Endothelial cell of umbilical vein (primary cell): ENCODE data around the gene DNAH10. TPM values are rescaled to one million over a fixed set of nuclear protein-coding genes. Genes with fewer than 3 reads are reported as not detected.

Experiments
- BruUV-seq: library from RNA; stranded (reverse); fragments of 400-500 nt; replicated peaks from 2 replicates; lab custom pipeline; 2021; lab: Mats Ljungman, UMichigan
- CTCF ChIA-PET: fragments of 300-600, 350-600 bp; sonication (Branson Sonifier 250); formaldehyde crosslinking; loops from one replicate; lab custom pipeline; 2021; ENCODE audit warnings: antibody characterized with exemption, inconsistent platforms; lab: Charles Lee
- POLR2A ChIA-PET: fragments of 300-600, 350-600 bp; sonication (Branson Sonifier 250); formaldehyde crosslinking; loops from one replicate; lab custom pipeline; 2021; ENCODE audit warnings: antibody characterized with exemption, inconsistent platforms; lab: Charles Lee
- DNase-seq: peaks from one replicate; pipeline ENCODE4 v3.0.0-alpha.2; 2011; ENCODE audit warnings: low read depth, low spot score
- FAIRE-seq: peaks from 2 replicates; lab custom pipeline; 2011; peaks lifted over from hg19 to GRCh38; lab: Jason Lieb, UNC
- H2AFZ ChIP-seq: 2 replicates; pipeline ENCODE4 v1.6.0; 2012; ENCODE audit warnings: low read depth, low read length, control low read depth, inconsistent platforms
- H3K27ac ChIP-seq: 2 replicates; pipeline ENCODE4 v1.5.1; 2011; ENCODE audit warnings: low read depth, mild to moderate bottlenecking, control low read depth, low read length, moderate library complexity; ENCODE audit not compliant: insufficient read depth
- H3K27me3 ChIP-seq, 2 experiments: 2 replicates each; pipeline versions ENCODE4 v1.6.0 to v1.6.1; 2011; ENCODE audit warnings: low read length in 2 of 2, mixed read lengths in 1 of 2; ENCODE audit not compliant: control insufficient read depth in 2 of 2, insufficient read depth in 2 of 2
- H3K36me3 ChIP-seq, 2 experiments: 2 replicates in 1 of 2; 3 replicates in 1 of 2; pipeline ENCODE4 v1.5.1; 2011; ENCODE audit warnings: low read length in 2 of 2, mild to moderate bottlenecking in 1 of 2, moderate library complexity in 1 of 2; ENCODE audit not compliant: control insufficient read depth in 2 of 2, insufficient read depth in 2 of 2; ENCODE audit errors: extremely low read depth in 1 of 2
- H3K4me1 ChIP-seq: 3 replicates; pipeline ENCODE4 v1.5.1; 2011; ENCODE audit warnings: mild to moderate bottlenecking, low read length; ENCODE audit not compliant: control insufficient read depth, insufficient read depth; ENCODE audit errors: extremely low read depth
- H3K4me2 ChIP-seq: 2 replicates; pipeline ENCODE4 v1.6.1; 2011; ENCODE audit warnings: low read length, control low read depth, mixed read lengths; ENCODE audit not compliant: insufficient read depth
- H3K4me3 ChIP-seq, 3 experiments: fragments of 200-600 bp in 1 of 3; sonication (generic), shearing (Covaris generic) in 1 of 3; replicated peaks in 1 of 3; 2 replicates each; pipeline ENCODE4 v1.5.1; 2011 to 2016; ENCODE audit warnings: control low read depth in 3 of 3, low read length in 3 of 3, mild to moderate bottlenecking in 2 of 3, inconsistent platforms in 1 of 3, low read depth in 1 of 3, moderate library complexity in 1 of 3; ENCODE audit not compliant: insufficient read depth in 1 of 3
- H3K79me2 ChIP-seq: 2 replicates; pipeline ENCODE4 v1.6.0; 2012; ENCODE audit warnings: low read length, inconsistent platforms; ENCODE audit not compliant: control insufficient read depth, insufficient read depth
- H3K9ac ChIP-seq: replicated peaks from 2 replicates; pipeline ENCODE3; 2011; ENCODE audit warnings: low read length, control low read depth; ENCODE audit not compliant: insufficient read depth; ENCODE audit errors: extremely low read depth
- H3K9me1 ChIP-seq: replicated peaks from 3 replicates; pipeline ENCODE4 v1.6.0; 2011; ENCODE audit warnings: mild to moderate bottlenecking, low read length; ENCODE audit not compliant: control insufficient read depth, insufficient read depth; ENCODE audit errors: extremely low read depth
- H3K9me3 ChIP-seq: replicated peaks from 2 replicates; pipeline ENCODE4 v1.5.1; 2012; ENCODE audit warnings: low read length, inconsistent platforms; ENCODE audit not compliant: control insufficient read depth, insufficient read depth
- H4K20me1 ChIP-seq: replicated peaks from 2 replicates; pipeline ENCODE3; 2011; ENCODE audit warnings: mild to moderate bottlenecking, low read length; ENCODE audit not compliant: control insufficient read depth, insufficient read depth; ENCODE audit errors: extremely low read depth
- CTCF ChIP-seq, 2 donors: IDR thresholded peaks; 1 replicate in 1 of 2; 2 replicates in 1 of 2; pipeline ENCODE4 v1.5.1; 2011; ENCODE audit warnings: low read length in 2 of 2, mild to moderate bottlenecking in 2 of 2, moderate library complexity in 2 of 2, control low read depth in 1 of 2, inconsistent platforms in 1 of 2, low read depth in 1 of 2; ENCODE audit not compliant: insufficient read depth in 1 of 2; ENCODE audit errors: extremely low read depth in 1 of 2
- EZH2 ChIP-seq: IDR thresholded peaks from 2 replicates; pipeline ENCODE4 v1.6.1; 2012; ENCODE audit warnings: borderline replicate concordance, low read depth, mild to moderate bottlenecking, moderate library complexity, low read length, inconsistent platforms; ENCODE audit not compliant: severe bottlenecking
- FOS ChIP-seq: IDR thresholded peaks from 2 replicates; pipeline ENCODE4 v1.6.1; 2011; ENCODE audit warnings: mild to moderate bottlenecking, low read length, moderate library complexity, borderline replicate concordance; ENCODE audit not compliant: insufficient read depth
- GATA2 ChIP-seq: IDR thresholded peaks from 2 replicates; pipeline ENCODE4 v1.7.0; 2011; ENCODE audit warnings: low read depth, mild to moderate bottlenecking, moderate library complexity, mixed read lengths, low read length; ENCODE audit not compliant: insufficient read length, insufficient read depth
- JUN ChIP-seq: IDR thresholded peaks from 2 replicates; pipeline ENCODE4 v1.6.1; 2011; ENCODE audit warnings: borderline replicate concordance, low read depth; ENCODE audit not compliant: insufficient read length, insufficient read depth
- MAX ChIP-seq: IDR thresholded peaks from 2 replicates; pipeline ENCODE4 v1.6.1; 2011; ENCODE audit not compliant: insufficient read depth, insufficient read length
- MYC ChIP-seq: IDR thresholded peaks from one replicate; pipeline ENCODE4 v1.6.1; 2011; ENCODE audit warnings: mild to moderate bottlenecking, low read depth, low read length
- POLR2A ChIP-seq: IDR thresholded peaks from 2 replicates; pipeline ENCODE4 v1.6.1; 2012; ENCODE audit warnings: low read depth, mild to moderate bottlenecking, control low read depth, low read length
- POLR2AphosphoS5 ChIP-seq: IDR thresholded peaks from 2 replicates; pipeline ENCODE4 v1.6.1; 2012; ENCODE audit warnings: low read depth, mild to moderate bottlenecking, control low read depth, low read length, moderate library complexity; ENCODE audit not compliant: insufficient read depth
- dilution Hi-C: fragments of 300-500 bp; cut with MboI; formaldehyde crosslinking; loops from one replicate; pipeline ENCODE4 v1.15.0; 2019; ENCODE audit warnings: low sequenced_read_pairs; ENCODE audit not compliant: extremely low pct_ligation_motif_present
- intact Hi-C: fragments of 100-400 bp; cut with micrococcal nuclease; formaldehyde crosslinking; loops from one replicate; pipeline ENCODE4 v1.10.0; 2022
- polyA plus RNA-seq, 4 experiments: library from polyadenylated mRNA; depleted of rRNA in 3 of 4; stranded (reverse) in 3 of 4; unstranded in 1 of 4; fragments of >200 nt; gene quantifications; 2 replicates each; pipeline versions ENCODE4 v1.2.1 to v1.2.3, GENCODE V29; 2011 to 2012; ENCODE audit warnings: missing spikeins in 1 of 4
- total RNA-seq: library from RNA; stranded (reverse); gene quantifications from 2 replicates; pipeline ENCODE4 v1.2.3, GENCODE V29; 2021

Gene DNAH10
- total and polyA plus RNA-seq, 2 donors (not counting 3 experiments of a cell fraction or from before 2014, with no cell fraction given): 0.04 to 0.31 TPM

DNA sequence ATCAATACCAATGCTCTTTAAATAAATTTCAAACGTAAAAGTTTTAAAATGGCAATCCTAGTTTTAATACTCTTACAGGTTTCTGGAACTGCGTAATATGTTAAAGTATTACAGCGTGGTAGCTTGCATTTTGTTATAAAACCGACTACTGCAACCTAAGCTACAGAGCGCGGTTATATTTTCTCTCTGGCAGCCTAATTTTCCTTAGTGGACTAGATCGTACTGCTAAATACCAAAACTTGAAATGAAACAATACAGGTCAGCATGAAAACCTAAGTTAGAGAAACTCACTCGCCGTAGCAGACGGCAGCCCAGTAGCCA is 209.3 kb downstream of the DNAH10 start:
- CTCF ChIA-PET: interaction anchor here (0.7 to 2.0 kb wide), 5 partner anchors 10 to 66 kb away, joined by 3 to 23 read pairs (median 4); no protein-coding TSS in a partner anchor
- peak overlapping the region; percentile 93 for H3K4me2 ChIP-seq
- POLR2A ChIA-PET: interaction anchor here (0.7 kb wide), 1 partner anchor 24 kb away, joined by 7 read pairs; no protein-coding TSS in a partner anchor
- H2AFZ ChIP-seq: peak overlapping the region; percentile 72
- peaks cover 4% of the 10 kb centered on the region for H3K4me1 ChIP-seq
- no peaks in the 10 kb centered on the region for H4K20me1 ChIP-seq
- FAIRE-seq (peak; percentile 78), DNase-seq (peak; percentile 51)
- no peak for TF ChIP-seq CTCF (IDR thresholded peaks at IDR 0.05; ENCODE audit: extremely low read depth in 1 of 2, insufficient read depth in 1 of 2, low read depth in 1 of 2, low read length in 2 of 2)
- no peak for TF ChIP-seq FOS
- no peak for TF ChIP-seq EZH2
- TF ChIP-seq MYC: no peak
- TF ChIP-seq GATA2: no peak
- TF ChIP-seq JUN: no peak
- no peak for TF ChIP-seq POLR2AphosphoS5
- TF ChIP-seq POLR2A: no peak
- no peak for TF ChIP-seq MAX
- H3K36me3 ChIP-seq: peaks cover 0 to 3% of the 10 kb centered on the region in 2 experiments
- H3K9ac ChIP-seq: peak overlapping the region; percentile 78
- no peak overlapping the region for H3K27ac ChIP-seq
- dilution Hi-C loops (no loop called here), intact Hi-C loops (loop anchor here (5.0 kb wide), 1 partner anchor 339 kb away; the partner anchor contains the start of genes EIF2B1 and GTF2H3)
- H3K79me2 ChIP-seq: peaks cover 5% of the 10 kb centered on the region
- H3K27me3 ChIP-seq: no peaks in the 10 kb centered on the region
- H3K9me3 ChIP-seq: no peaks in the 10 kb centered on the region
- BruUV-seq: TSS peak; percentile 40
- no peaks in the 10 kb centered on the region for H3K9me1 ChIP-seq
- peak overlapping the region; percentile 63 to 81 (median 75) for H3K4me3 ChIP-seq
